Mucosa of rectum (tissue), 2 donors: ENCODE data around the gene PDE6D.

Source experiments
- H3K27ac ChIP-seq, 2 donors: one replicate each; pipeline ENCODE4 v1.7.0; 2013; ENCODE audit warnings: inconsistent platforms in 2 of 2, low read depth in 2 of 2, low read length in 2 of 2
- H3K27me3 ChIP-seq, 2 donors: one replicate each; pipeline ENCODE4 v1.7.0; 2013; ENCODE audit warnings: low read length in 2 of 2; ENCODE audit not compliant: control insufficient read depth in 2 of 2, insufficient read depth in 2 of 2
- H3K36me3 ChIP-seq, 2 donors: one replicate each; pipeline ENCODE4 v1.7.0; 2013; ENCODE audit warnings: low read length in 2 of 2; ENCODE audit not compliant: control insufficient read depth in 2 of 2, insufficient read depth in 2 of 2
- H3K4me1 ChIP-seq, 2 donors: one replicate each; pipeline ENCODE4 v1.7.0; 2013; ENCODE audit warnings: low read length in 2 of 2, mild to moderate bottlenecking in 1 of 2; ENCODE audit not compliant: control insufficient read depth in 2 of 2, insufficient read depth in 2 of 2
- H3K4me3 ChIP-seq, 2 donors: one replicate each; pipeline ENCODE4 v1.7.0; 2013; ENCODE audit warnings: low read length in 2 of 2
- H3K9ac ChIP-seq, 2 donors: one replicate each; pipeline ENCODE4 v1.7.0; 2013; ENCODE audit warnings: low read length in 2 of 2, low read depth in 1 of 2, mild to moderate bottlenecking in 1 of 2
- H3K9me3 ChIP-seq, 2 donors: one replicate each; pipeline ENCODE4 v1.7.0; 2013; ENCODE audit warnings: low read length in 2 of 2; ENCODE audit not compliant: control insufficient read depth in 2 of 2
- donor health status: healthy.
- donor health status: Normal muscosa, but diverticular disease.

PDE6D gene

GRCh38 chr2:231745303-231746038 is 35.6 kb downstream of the PDE6D start:
- H3K4me1 ChIP-seq: no peaks in the 10 kb centered on the region
- H3K36me3 ChIP-seq: no peaks in the 10 kb centered on the region
- no peak overlapping the region for H3K27ac ChIP-seq
- H3K4me3 ChIP-seq: no peak overlapping the region
- no peaks in the 10 kb centered on the region for H3K27me3 ChIP-seq
- no peaks in the 10 kb centered on the region for H3K9me3 ChIP-seq
- no peak overlapping the region for H3K9ac ChIP-seq

GRCh38 chr2:231743376-231744116 is 37.5 kb downstream of the PDE6D start:
- Histone ChIP-seq H3K36me3 (no peaks in the 10 kb centered on the region), H3K27me3 (no peaks in the 10 kb centered on the region), H3K9ac (no peak overlapping the region), H3K9me3 (no peaks in the 10 kb centered on the region), H3K27ac (no peak overlapping the region), H3K4me1 (no peaks in the 10 kb centered on the region), H3K4me3 (no peak overlapping the region)

- H3K9ac ChIP-seq: no peak overlapping the region
- no peaks in the 10 kb centered on the region for H3K4me1 ChIP-seq
- H3K27me3 ChIP-seq: no peaks in the 10 kb centered on the region
- H3K9me3 ChIP-seq: no peaks in the 10 kb centered on the region
- H3K36me3 ChIP-seq: peaks cover 8 to 12% of the 10 kb centered on the region in 2 donors
- no peak overlapping the region for H3K4me3 ChIP-seq
- no peak overlapping the region for H3K27ac ChIP-seq
Observed at GRCh38 chr2:231737761-231738160, 43.3 kb downstream of the PDE6D start.

- Histone ChIP-seq H3K9me3 (no peaks in the 10 kb centered on the region), H3K27me3 (no peaks in the 10 kb centered on the region), H3K27ac (no peak overlapping the region), H3K9ac (no peak overlapping the region), H3K4me3 (no peak overlapping the region), H3K4me1 (no peaks in the 10 kb centered on the region), H3K36me3 (peaks cover 4 to 14% of the 10 kb centered on the region in 2 donors)
Observed at GRCh38 chr2:231732604-231733003, 48.5 kb downstream of the PDE6D start.

- no peaks in the 10 kb centered on the region for H3K4me1 ChIP-seq
- H3K4me3 ChIP-seq: no peak overlapping the region
- H3K9me3 ChIP-seq: no peaks in the 10 kb centered on the region
Observed at GRCh38 chr2:231727621-231728020, 53.5 kb downstream of the PDE6D start.

GRCh38 chr2:231726276-231726675 is 54.8 kb downstream of the PDE6D start:
- H3K4me1 ChIP-seq: no peaks in the 10 kb centered on the region
- H3K36me3 ChIP-seq: no peaks in the 10 kb centered on the region
- no peaks in the 10 kb centered on the region for H3K9me3 ChIP-seq
- H3K27me3 ChIP-seq: no peaks in the 10 kb centered on the region
- H3K9ac ChIP-seq: no peak overlapping the region
- no peak overlapping the region for H3K4me3 ChIP-seq
- H3K27ac ChIP-seq: no peak overlapping the region

More at GRCh38 chr2:231727621-231728020, 53.5 kb downstream of the PDE6D start:
- no peak overlapping the region for H3K27ac ChIP-seq
- no peak overlapping the region for H3K9ac ChIP-seq
- H3K36me3 ChIP-seq: peaks cover 0 to 3% of the 10 kb centered on the region in 2 donors
- H3K27me3 ChIP-seq: no peaks in the 10 kb centered on the region

GRCh38 chr2:231725476-231725875 is 55.6 kb downstream of the PDE6D start:
- Histone ChIP-seq H3K36me3 (no peaks in the 10 kb centered on the region), H3K9ac (no peak overlapping the region)

GRCh38 chr2:231722721-231723307 is 58.3 kb downstream of the PDE6D start:
- Histone ChIP-seq H3K9me3 (no peaks in the 10 kb centered on the region), H3K27me3 (no peaks in the 10 kb centered on the region), H3K4me3 (no peak overlapping the region), H3K4me1 (no peaks in the 10 kb centered on the region), H3K36me3 (no peaks in the 10 kb centered on the region), H3K27ac (no peak overlapping the region), H3K9ac (no peak overlapping the region)

More at GRCh38 chr2:231725476-231725875, 55.6 kb downstream of the PDE6D start:
- H3K27me3 ChIP-seq: no peaks in the 10 kb centered on the region
- no peak overlapping the region for H3K27ac ChIP-seq
- no peak overlapping the region for H3K4me3 ChIP-seq
- H3K9me3 ChIP-seq: no peaks in the 10 kb centered on the region
- H3K4me1 ChIP-seq: no peaks in the 10 kb centered on the region

GRCh38 chr2:231720987-231721966 is 59.8 kb downstream of the PDE6D start:
- Histone ChIP-seq H3K4me1 (no peaks in the 10 kb centered on the region), H3K4me3 (no peak overlapping the region), H3K27ac (no peak overlapping the region), H3K36me3 (no peaks in the 10 kb centered on the region), H3K9me3 (no peaks in the 10 kb centered on the region), H3K9ac (no peak overlapping the region), H3K27me3 (no peaks in the 10 kb centered on the region)
